D721Med (cell line): Measurements from ENCODE around the gene KIAA2012.

Experiments used
- DNase-seq: peaks from one replicate; pipeline ENCODE4 v3.0.0; 2011; ENCODE audit warnings: low spot score; ENCODE audit not compliant: insufficient read length
- FAIRE-seq: peaks from 2 replicates; lab custom pipeline; 2011; peaks lifted over from hg19 to GRCh38; lab: Jason Lieb, UNC
- CTCF ChIP-seq: IDR thresholded peaks from 2 replicates; pipeline ENCODE4 v1.5.1; 2012; ENCODE audit warnings: mild to moderate bottlenecking, control low read depth; ENCODE audit not compliant: insufficient read depth; ENCODE audit errors: missing control alignments

The KIAA2012 gene

GRCh38 chr2:202032846-202033316, 40.2 kb upstream of the KIAA2012 start:
- TF ChIP-seq CTCF = no peak
- no peak for DNase-seq

GRCh38 chr2:202033317-202034248, 39.5 kb upstream of the KIAA2012 start, which contains the start of gene FZD7:
Gene FZD7, plus strand, starts transcription at chr2:202033855. Its CDS starts 793 bp downstream, at chr2:202034648.
- TF ChIP-seq CTCF = no peak
- FAIRE-seq = no peak
- DNase-seq = peak; percentile 64

More at GRCh38 chr2:202032846-202033316, 40.2 kb upstream of the KIAA2012 start:
- FAIRE-seq = no peak

- DNase-seq (no peak), FAIRE-seq (no peak)
- TF ChIP-seq CTCF = no peak
Measured at GRCh38 chr2:202034249-202035088, 38.6 kb upstream of the KIAA2012 start.

- DNase-seq = no peak
- no peak for FAIRE-seq
Measured at GRCh38 chr2:202035089-202035940, 37.7 kb upstream of the KIAA2012 start.

GRCh38 chr2:202035941-202036372, 37.1 kb upstream of the KIAA2012 start:
- TF ChIP-seq CTCF = no peak
- no peak for FAIRE-seq

More at GRCh38 chr2:202035089-202035940, 37.7 kb upstream of the KIAA2012 start:
- TF ChIP-seq CTCF = peak; percentile 62

GRCh38 chr2:202036601-202037037, 36.4 kb upstream of the KIAA2012 start:
- no peak for TF ChIP-seq CTCF
- no peak for DNase-seq
- FAIRE-seq = no peak

More at GRCh38 chr2:202035941-202036372, 37.1 kb upstream of the KIAA2012 start:
- DNase-seq = no peak
